Gastrocnemius medialis (tissue), 4 donors: ENCODE results near the gene NEK10. TPM values are rescaled to one million over a fixed set of nuclear protein-coding genes. Genes with fewer than 3 reads are reported as not detected.

Experiments used
- ATAC-seq, 2 donors: fragments of 150-250 bp; one replicate each; pipeline ENCODE4 v1.9.1; 2016
- DNase-seq, 2 donors: peaks; one replicate each; pipeline ENCODE4 v3.0.0-alpha.2; 2019
- H3K27ac ChIP-seq, 4 donors: fragments of 200-600 bp; sonication (generic); 1 replicate in 1 of 4; 2 replicates in 3 of 4; pipeline ENCODE4 v1.5.1; 2016 to 2018; ENCODE audit warnings: mild to moderate bottlenecking in 2 of 4, moderate library complexity in 1 of 4
- H3K27me3 ChIP-seq, 3 donors: fragments of 200-600 bp; sonication (generic) in 2 of 3; 1 replicate in 1 of 3; 2 replicates in 2 of 3; pipeline versions ENCODE4 v1.5.1 to v1.6.0; 2016 to 2019; ENCODE audit warnings: mild to moderate bottlenecking in 1 of 3, moderate library complexity in 1 of 3
- H3K36me3 ChIP-seq, 2 donors: fragments of 200-600 bp; sonication (generic) in 1 of 2; one replicate each; pipeline ENCODE4 v1.5.1; 2017 to 2018
- H3K4me1 ChIP-seq, 2 donors: fragments of 200-600 bp; sonication (generic) in 1 of 2; one replicate each; pipeline ENCODE4 v1.5.1; 2016 to 2017; ENCODE audit warnings: mild to moderate bottlenecking in 2 of 2
- H3K4me3 ChIP-seq, 4 donors: fragments of 200-600 bp; sonication (generic) in 3 of 4; 1 replicate in 1 of 4; 2 replicates in 3 of 4; pipeline ENCODE4 v1.5.1; 2016 to 2019; ENCODE audit warnings: mild to moderate bottlenecking in 2 of 4
- H3K9me3 ChIP-seq, 3 donors: fragments of 200-600 bp; sonication (generic) in 2 of 3; 1 replicate in 1 of 3; 2 replicates in 2 of 3; pipeline ENCODE4 v1.5.1; 2016 to 2019
- CTCF ChIP-seq, 5 experiments: fragments of 450-650 bp in 3 of 5; fragments of 200-600 bp in 2 of 5; sonication (generic) in 2 of 5; IDR thresholded peaks in 4 of 5; conservative IDR thresholded peaks in 1 of 5; 1 replicate in 4 of 5; 2 replicates in 1 of 5; pipeline ENCODE4 v1.5.1; 2016 to 2019; ENCODE audit warnings: antibody characterized with exemption in 5 of 5, mild to moderate bottlenecking in 3 of 5, moderate library complexity in 3 of 5
- POLR2A ChIP-seq, 2 donors: fragments of 450-650 bp; IDR thresholded peaks; one replicate each; pipeline ENCODE4 v1.6.1; 2017; ENCODE audit warnings: antibody characterized with exemption in 2 of 2, mild to moderate bottlenecking in 2 of 2, moderate library complexity in 2 of 2
- in situ Hi-C, 4 donors: fragments of 200-750 bp; cut with MboI; loops; one replicate each; pipeline versions ENCODE4 v1.15.0 to v1.8.0; 2017; ENCODE audit warnings: low sequenced_read_pairs in 4 of 4
- intact Hi-C: fragments of 100-400 bp; cut with DNase I; formaldehyde crosslinking; loops from one replicate; pipeline ENCODE4 v1.15.1; 2023; ENCODE audit warnings: low total_unique reads
- total RNA-seq, 4 donors: library from RNA; depleted of rRNA; stranded (reverse); fragments of >200 nt; gene quantifications; one replicate each; pipeline versions ENCODE4 v1.1.0 to v1.2.3, GENCODE V29; 2016

The NEK10 gene
- total RNA-seq, 4 donors from 2014 or later = 3.6 to 12.8 (median 7.5) TPM

- no peak for TF ChIP-seq CTCF (IDR thresholded peaks at IDR 0.05 in 4 of 5, conservative IDR thresholded peaks at IDR 0.05 in 1 of 5)
- TF ChIP-seq POLR2A (IDR thresholded peaks at IDR 0.05) = no peak
- Histone ChIP-seq H3K4me1 (no peaks in the 10 kb centered on the region), H3K9me3 (no peaks in the 10 kb centered on the region), H3K27ac (no peak overlapping the region), H3K36me3 (no peaks in the 10 kb centered on the region), H3K27me3 (no peaks in the 10 kb centered on the region), H3K4me3 (no peak overlapping the region)
- in situ Hi-C loops = no loop called here
- no peak for ATAC-seq
- intact Hi-C loops = no loop called here
- no peak for DNase-seq
Measured at GRCh38 chr3:27081992-27082607, 287.1 kb downstream of the NEK10 start.

- in situ Hi-C loops (no loop called here), intact Hi-C loops (no loop called here)
- no peaks in the 10 kb centered on the region for H3K4me1 ChIP-seq
- DNase-seq (no peak), ATAC-seq (no peak)
- no peak overlapping the region for H3K27ac ChIP-seq
- H3K27me3 ChIP-seq = no peaks in the 10 kb centered on the region
- H3K9me3 ChIP-seq = no peaks in the 10 kb centered on the region
- no peak overlapping the region for H3K4me3 ChIP-seq
- no peaks in the 10 kb centered on the region for H3K36me3 ChIP-seq
- no peak for TF ChIP-seq CTCF (IDR thresholded peaks at IDR 0.05 in 4 of 5, conservative IDR thresholded peaks at IDR 0.05 in 1 of 5)
- no peak for TF ChIP-seq POLR2A (IDR thresholded peaks at IDR 0.05)
Measured at GRCh38 chr3:27081566-27081965, 287.6 kb downstream of the NEK10 start.

- TF ChIP-seq POLR2A (IDR thresholded peaks at IDR 0.05) (no peak), CTCF (IDR thresholded peaks at IDR 0.05 in 4 of 5, conservative IDR thresholded peaks at IDR 0.05 in 1 of 5) (no peak)
- H3K9me3 ChIP-seq = no peaks in the 10 kb centered on the region
- H3K4me3 ChIP-seq = no peak overlapping the region
- no peaks in the 10 kb centered on the region for H3K27me3 ChIP-seq
- no peaks in the 10 kb centered on the region for H3K4me1 ChIP-seq
- in situ Hi-C loops (no loop called here), intact Hi-C loops (no loop called here)
- H3K27ac ChIP-seq = no peak overlapping the region
- ATAC-seq (no peak), DNase-seq (no peak)
- no peaks in the 10 kb centered on the region for H3K36me3 ChIP-seq
Measured at GRCh38 chr3:27080258-27080525, 289.0 kb downstream of the NEK10 start.

GRCh38 chr3:27079427-27080257 lies 289.5 kb downstream of the NEK10 start:
- intact Hi-C loops (no loop called here), in situ Hi-C loops (no loop called here)
- H3K9me3 ChIP-seq = no peaks in the 10 kb centered on the region
- TF ChIP-seq CTCF (IDR thresholded peaks at IDR 0.05 in 4 of 5, conservative IDR thresholded peaks at IDR 0.05 in 1 of 5) (no peak), POLR2A (IDR thresholded peaks at IDR 0.05) (no peak)
- H3K36me3 ChIP-seq = no peaks in the 10 kb centered on the region
- DNase-seq (no peak), ATAC-seq (no peak)
- no peaks in the 10 kb centered on the region for H3K27me3 ChIP-seq
- no peak overlapping the region for H3K27ac ChIP-seq
- no peaks in the 10 kb centered on the region for H3K4me1 ChIP-seq
- no peak overlapping the region for H3K4me3 ChIP-seq
